ENCODE data around the gene ITIH4.

Gene ITIH4

GRCh38 chr3:52849656-52850055, 19.2 kb upstream of the ITIH4 start:
- DNase-seq = no peak

DNA sequence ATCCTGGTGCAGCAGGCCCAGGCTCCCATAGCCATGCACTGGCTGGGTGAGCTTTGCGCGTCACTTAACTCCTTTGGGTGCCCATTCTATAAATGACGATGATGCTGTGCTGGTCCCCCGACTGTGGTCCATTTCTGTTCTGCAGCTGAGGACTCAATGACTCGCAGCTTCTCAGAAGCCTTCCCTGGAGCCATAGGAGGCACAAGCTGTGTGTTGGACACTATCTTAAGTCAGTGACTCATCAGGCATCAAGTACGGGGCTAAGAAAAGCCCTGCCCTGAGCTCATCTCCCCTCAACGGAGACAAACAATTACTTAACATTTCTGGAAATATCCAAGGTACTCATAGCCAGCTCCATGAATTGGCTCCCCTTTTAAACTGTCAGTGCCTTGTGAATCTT, 18.1 kb upstream of the ITIH4 start:
- DNase-seq = no peak

- DNase-seq = no peak
Observed at GRCh38 chr3:52847726-52848125, 17.3 kb upstream of the ITIH4 start.

GRCh38 chr3:52847241-52847640, 16.8 kb upstream of the ITIH4 start:
- DNase-seq = no peak

- DNase-seq = peak in 2 of 56 donors; percentile 13 to 23
Observed at GRCh38 chr3:52846432-52846965, 16.0 kb upstream of the ITIH4 start.

- DNase-seq = peak in 4 of 56 donors; percentile 9 to 15 (median 14)
Observed at GRCh38 chr3:52845691-52846431, 15.4 kb upstream of the ITIH4 start.

- DNase-seq = peak in 25 of 56 donors; percentile 9 to 66 (median 29)
Observed at GRCh38 chr3:52845157-52845556, 14.7 kb upstream of the ITIH4 start.

- no peak for DNase-seq
Observed at GRCh38 chr3:52844290-52844975, 14.0 kb upstream of the ITIH4 start.

DNA sequence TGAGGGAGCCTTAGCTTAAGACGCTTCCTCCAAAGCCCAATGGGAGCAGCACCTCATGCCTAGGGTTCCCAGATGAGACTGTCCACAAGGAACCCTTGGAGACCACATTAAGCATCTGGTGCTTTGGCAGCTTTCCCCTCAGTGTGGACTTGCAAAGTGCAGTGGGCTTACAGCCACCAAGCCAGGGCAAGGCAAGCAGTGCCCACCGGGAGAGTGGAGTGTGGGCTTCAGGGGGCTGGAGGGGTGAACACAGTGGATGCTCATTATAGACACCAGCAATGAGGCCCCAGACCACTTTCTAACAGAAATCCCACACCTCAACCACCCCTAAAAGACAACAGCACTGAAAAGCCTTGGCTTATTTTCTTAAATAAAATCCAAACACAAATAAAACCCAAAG, 13.4 kb upstream of the ITIH4 start:
- DNase-seq = no peak

- no peak for DNase-seq
Observed at GRCh38 chr3:52843108-52843865, 12.8 kb upstream of the ITIH4 start.

GRCh38 chr3:52842424-52842823, 12.0 kb upstream of the ITIH4 start:
- DNase-seq = no peak

GRCh38 chr3:52841981-52842340, 11.5 kb upstream of the ITIH4 start:
- DNase-seq = no peak

- no peak for DNase-seq
Observed at GRCh38 chr3:52841211-52841980, 10.9 kb upstream of the ITIH4 start.

DNA sequence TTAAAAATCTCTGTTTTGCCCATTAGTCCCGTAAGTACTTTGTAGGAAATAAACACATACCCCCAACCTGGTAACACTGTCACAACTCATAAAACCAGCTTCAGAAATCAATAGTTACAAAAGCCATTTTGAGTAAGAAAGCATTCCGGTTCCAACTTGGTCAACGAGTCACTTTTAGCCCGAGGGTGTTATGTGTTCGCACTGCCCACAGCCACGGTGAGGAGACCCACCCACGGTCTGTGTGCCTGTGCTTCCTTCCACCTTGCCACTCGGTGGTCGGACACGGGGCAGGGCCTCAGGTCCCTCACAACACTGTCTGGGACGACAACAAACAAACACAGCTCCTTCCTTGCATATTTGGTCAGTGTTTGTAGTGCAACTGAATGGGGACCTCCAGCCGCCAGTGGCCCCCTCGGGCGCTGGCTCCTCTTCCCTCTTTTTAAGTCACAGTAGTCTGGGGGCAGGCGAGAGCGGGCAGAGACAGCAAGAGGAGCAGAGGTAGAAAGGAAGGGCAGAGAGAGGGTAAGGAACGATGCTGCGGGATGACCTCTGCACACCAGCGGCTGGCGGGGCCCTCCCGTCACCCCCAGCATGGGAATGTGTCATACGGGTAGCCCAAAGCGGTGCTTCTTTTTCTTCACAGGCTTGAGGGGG, 9.5 kb upstream of the ITIH4 start:
- DNase-seq = no peak

GRCh38 chr3:52839268-52839575, 8.8 kb upstream of the ITIH4 start:
- no peak for DNase-seq

DNA sequence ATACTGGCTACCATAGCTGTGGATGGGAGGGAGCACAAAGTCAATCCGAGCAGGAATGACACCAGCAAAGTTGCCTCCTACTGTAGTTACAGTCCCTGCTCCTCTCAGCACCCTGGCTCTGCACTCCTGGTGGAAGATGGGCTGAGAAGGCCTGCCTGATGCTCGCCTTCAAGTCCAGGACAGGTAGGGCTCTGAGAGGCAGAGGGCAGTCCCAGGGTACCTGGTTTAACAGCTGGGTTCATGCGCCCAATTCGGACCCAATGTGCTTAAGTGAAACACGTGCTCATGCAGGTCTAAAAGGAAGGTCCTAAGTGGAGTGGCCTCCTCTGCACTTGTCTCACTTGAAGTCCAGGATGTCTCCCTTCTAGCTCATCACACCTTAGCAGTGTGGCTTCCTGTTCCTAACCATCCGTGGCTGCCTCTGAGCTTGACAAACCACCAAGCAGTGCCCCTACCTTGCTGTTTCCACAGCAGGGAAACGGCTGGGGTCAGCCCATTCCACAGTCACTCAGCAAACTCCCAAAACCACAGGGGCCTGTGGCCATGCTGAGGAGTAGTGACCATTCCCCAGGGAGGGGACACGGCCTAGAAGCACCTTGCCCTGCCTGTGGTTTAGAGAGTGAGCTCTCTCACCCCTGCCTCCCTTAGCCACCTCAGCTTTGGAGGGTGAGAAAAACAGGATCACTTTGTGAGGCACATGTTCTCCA, 8.2 kb upstream of the ITIH4 start:
- DNase-seq = no peak

GRCh38 chr3:52836986-52837385, 6.5 kb upstream of the ITIH4 start:
- DNase-seq = no peak

- no peak for DNase-seq
Observed at GRCh38 chr3:52836471-52836845, 6.0 kb upstream of the ITIH4 start.

GRCh38 chr3:52835766-52836470, 5.4 kb upstream of the ITIH4 start:
- no peak for DNase-seq

Measured in amygdala (tissue), 56 donors.